Fibroblast of villous mesenchyme (primary cell): ENCODE data around the gene MED15. TPM values are rescaled to one million over a fixed set of nuclear protein-coding genes. Genes with fewer than 3 reads are reported as not detected.
"Not testable (repeated sequence)": the region's sequence is repeated elsewhere in the genome, so short reads cannot be mapped to it uniquely, and the experiment has no call there.

ENCODE experiments used
- DNase-seq: peaks from one replicate; pipeline ENCODE4 v3.0.0-alpha.2; 2010; ENCODE audit warnings: low read depth
- H3K4me3 ChIP-seq: 2 replicates; pipeline ENCODE4 v1.5.1; 2011; ENCODE audit warnings: low read depth, mild to moderate bottlenecking, low read length
- total RNA-seq: library from RNA; depleted of rRNA; stranded (reverse); fragments of >200 nt; gene quantifications from 2 replicates; pipeline ENCODE4 v1.2.3, GENCODE V29; 2012
- TF ChIP-seq, protein P1 (sequence below): IDR thresholded peaks from 2 replicates; pipeline ENCODE4 v1.5.1; 2012; ENCODE audit warnings: low read depth, mild to moderate bottlenecking, low read length; ENCODE audit not compliant: insufficient read depth

MED15 gene
- total RNA-seq, 1 donor = 51.0 TPM

DNA sequence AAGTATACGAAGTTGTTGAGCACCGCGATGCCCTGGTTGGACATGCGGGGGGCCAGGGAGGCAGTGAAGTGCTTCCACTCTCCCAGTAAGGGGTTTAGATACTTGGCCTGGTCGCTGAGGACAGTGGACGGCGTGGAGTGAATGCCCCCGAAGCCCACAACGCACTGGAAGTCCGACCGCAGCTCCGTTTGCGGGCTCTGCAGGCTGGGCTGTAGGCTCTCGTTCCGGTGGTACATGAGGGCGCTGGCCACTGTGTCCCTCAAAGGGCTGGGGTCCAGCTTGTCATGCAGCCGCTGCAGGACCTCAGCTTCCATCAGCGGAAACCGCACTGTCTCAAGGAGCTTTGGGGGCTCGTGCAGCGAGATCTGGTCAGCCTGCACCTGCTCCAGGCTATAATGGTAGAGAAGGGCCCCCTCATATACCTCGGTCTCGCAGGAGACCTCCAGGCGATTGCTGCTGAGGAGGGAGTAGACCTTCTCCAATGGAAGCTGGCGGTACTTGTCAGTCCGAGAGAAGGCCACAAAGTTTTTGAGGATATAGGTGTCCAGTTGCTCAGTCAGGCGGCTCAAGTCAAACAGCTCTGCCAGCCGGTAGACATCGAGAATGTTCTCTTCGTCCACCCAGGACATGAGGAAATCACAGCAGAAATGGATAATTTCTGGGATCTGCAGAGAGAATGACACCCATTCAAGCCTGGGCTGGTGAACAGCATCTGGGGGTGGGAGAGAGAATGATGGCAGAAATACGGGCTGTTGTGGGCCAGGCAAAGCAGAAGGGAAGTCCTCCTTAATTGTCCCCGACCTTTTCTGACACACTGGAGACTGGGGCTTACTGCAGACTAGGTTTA is 42.3 kb upstream of the MED15 start:
- TF ChIP-seq, protein P1, sequence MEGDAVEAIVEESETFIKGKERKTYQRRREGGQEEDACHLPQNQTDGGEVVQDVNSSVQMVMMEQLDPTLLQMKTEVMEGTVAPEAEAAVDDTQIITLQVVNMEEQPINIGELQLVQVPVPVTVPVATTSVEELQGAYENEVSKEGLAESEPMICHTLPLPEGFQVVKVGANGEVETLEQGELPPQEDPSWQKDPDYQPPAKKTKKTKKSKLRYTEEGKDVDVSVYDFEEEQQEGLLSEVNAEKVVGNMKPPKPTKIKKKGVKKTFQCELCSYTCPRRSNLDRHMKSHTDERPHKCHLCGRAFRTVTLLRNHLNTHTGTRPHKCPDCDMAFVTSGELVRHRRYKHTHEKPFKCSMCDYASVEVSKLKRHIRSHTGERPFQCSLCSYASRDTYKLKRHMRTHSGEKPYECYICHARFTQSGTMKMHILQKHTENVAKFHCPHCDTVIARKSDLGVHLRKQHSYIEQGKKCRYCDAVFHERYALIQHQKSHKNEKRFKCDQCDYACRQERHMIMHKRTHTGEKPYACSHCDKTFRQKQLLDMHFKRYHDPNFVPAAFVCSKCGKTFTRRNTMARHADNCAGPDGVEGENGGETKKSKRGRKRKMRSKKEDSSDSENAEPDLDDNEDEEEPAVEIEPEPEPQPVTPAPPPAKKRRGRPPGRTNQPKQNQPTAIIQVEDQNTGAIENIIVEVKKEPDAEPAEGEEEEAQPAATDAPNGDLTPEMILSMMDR = no peak
- H3K4me3 ChIP-seq = no peak overlapping the region
- no peak for DNase-seq

DNA sequence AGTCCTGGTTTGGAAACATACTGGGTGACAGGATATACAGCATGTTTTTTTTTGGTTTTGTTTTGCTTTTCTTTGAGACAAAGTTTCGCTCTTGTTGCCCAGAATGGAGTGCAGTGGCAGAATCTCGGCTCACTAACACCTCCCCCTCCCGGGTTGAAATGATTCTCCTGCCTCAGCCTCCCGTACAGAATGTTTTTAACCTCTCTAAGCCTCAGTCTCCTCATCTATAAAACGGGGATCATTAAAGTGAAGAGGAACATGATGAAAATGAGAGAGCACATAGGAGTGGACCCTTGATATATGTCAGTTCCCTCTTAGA is 41.7 kb upstream of the MED15 start:
- DNase-seq = no peak

DNA sequence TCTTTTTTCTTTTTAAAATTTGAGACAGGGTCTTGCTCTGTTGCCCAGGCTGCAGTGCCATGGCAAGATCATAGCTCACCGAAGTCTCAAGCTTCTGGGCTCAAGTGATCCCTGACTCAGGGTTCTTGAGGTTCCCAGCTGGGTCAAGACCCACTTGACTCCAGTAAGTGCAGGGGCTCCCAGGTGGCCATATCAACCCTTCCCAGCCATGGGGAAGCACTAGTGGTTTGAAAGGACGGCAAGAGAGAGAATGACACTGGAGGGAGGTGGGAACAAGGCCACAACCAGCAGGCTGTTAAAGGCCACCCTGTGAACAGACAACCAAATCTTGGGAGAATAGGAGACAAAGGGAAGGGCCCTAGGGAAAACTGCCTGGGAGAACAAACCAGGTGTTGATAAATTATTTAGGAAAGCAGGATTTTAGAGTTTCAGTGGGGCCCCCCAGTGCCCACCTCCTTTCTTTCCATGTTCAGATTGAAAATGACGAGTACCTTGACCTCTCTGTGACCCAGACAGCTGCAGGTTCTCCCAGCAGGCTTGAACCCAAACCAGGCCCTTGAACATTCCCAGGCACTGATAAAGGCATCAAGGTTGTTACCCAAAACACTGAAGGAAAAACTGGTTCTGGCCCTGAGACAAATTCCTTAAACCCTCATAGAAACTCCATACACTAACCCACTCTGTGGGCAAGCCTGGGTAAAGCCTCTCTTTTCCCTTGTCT is 40.6 kb upstream of the MED15 start:
- DNase-seq = no peak
- TF ChIP-seq, protein P1 = no peak
- H3K4me3 ChIP-seq = no peak overlapping the region

More for the DNA sequence above, 41.7 kb upstream of the MED15 start:
- no peak overlapping the region for H3K4me3 ChIP-seq
- TF ChIP-seq, protein P1 = no peak

DNA sequence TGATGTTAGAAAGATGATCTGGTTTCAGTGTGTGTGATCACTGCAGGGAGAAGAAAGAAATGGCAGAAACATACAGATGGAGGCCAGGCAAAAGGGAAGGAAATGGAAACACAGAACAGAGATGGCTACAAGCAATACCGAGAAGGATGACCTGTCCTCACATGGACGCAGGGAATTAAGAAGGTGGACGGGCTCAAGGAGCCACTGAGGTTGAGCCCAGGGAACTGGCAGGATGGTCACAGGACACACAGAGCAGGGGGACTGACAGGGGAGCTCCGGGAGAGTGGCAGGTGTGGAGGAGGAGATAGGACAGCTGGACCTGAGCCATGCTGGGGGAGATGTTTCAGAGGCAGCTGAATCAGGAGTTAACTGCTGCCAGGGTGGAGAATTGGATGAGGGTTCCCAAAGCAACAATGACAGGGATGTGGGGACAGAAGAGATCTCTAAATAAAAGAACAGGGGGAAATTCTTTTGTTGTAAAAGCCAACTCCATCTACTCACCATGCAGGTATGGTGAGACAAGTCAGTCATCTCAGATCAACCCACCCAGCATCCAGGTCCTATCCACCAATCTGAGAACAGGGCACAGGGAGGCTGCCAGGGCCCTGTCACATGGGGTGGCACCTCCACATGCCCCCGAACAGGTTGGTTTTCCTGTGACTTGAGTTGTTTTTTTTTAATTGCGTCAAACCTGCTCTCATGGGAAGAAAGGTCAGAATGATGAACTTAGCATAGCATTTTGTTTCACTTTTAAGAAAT is 38.1 kb upstream of the MED15 start:
- no peak overlapping the region for H3K4me3 ChIP-seq
- DNase-seq = no peak
- TF ChIP-seq, protein P1 = no peak

DNA sequence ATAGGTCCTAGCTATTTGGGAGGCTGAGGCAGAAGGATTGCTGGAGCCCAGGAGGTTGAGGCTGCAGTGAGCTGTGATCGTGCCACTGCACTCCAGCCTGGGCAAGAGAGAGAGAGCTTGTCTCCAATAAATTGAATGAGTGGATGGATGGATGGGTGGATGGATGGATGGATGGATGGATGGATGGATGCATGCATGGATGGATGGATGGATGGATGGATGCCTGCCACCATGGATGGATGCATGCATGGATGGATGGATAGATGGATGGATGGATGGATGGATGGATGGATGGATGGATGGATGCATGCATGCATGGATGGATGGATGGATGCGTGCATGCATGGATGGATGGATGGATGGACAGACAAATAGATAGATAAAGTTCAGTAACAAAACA is 36.9 kb upstream of the MED15 start:
- not testable (repeated sequence) for DNase-seq, H3K4me3 ChIP-seq

DNA sequence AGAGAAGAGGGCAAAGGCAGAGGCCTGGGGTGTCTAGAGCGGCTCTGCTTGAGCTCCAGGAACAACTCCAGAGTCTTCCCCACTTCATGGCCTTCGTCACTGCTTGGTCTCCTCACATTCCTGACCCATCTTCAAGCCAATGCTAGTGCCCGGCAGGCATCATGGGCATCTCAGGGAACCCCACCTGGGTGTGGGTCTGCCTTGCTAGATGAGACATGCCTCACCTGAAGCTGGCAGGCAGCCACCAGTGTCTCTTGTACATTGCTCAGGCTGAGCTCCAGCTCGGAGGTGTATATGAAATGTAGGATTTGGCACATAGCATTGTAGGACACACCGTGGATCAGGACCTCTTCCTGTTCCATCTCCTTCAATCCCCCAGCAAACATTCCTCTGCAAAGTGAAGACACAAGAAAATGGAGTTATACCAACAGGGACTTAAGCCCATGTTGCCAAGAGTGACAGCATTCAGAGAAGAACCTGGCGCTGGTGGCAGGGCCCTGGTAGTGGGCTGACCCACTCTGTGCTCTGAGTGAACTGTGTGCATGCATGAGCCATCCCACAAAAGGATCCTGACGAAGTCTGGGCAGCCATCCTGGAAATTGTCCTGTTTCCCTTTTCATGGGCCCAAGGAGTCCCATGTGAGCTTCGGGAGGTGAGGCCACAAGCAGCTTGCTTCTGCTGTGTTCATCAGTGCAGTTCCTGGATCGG is 36.1 kb upstream of the MED15 start:
- TF ChIP-seq, protein P1 = no peak
- no peak for DNase-seq
- H3K4me3 ChIP-seq = no peak overlapping the region
